ENCODE results near the gene MBD6. TPM values are rescaled to one million over a fixed set of nuclear protein-coding genes. Genes with fewer than 3 reads are reported as not detected.

Gene MBD6
- total RNA-seq, 1 donor: 6.9 TPM

DNA sequence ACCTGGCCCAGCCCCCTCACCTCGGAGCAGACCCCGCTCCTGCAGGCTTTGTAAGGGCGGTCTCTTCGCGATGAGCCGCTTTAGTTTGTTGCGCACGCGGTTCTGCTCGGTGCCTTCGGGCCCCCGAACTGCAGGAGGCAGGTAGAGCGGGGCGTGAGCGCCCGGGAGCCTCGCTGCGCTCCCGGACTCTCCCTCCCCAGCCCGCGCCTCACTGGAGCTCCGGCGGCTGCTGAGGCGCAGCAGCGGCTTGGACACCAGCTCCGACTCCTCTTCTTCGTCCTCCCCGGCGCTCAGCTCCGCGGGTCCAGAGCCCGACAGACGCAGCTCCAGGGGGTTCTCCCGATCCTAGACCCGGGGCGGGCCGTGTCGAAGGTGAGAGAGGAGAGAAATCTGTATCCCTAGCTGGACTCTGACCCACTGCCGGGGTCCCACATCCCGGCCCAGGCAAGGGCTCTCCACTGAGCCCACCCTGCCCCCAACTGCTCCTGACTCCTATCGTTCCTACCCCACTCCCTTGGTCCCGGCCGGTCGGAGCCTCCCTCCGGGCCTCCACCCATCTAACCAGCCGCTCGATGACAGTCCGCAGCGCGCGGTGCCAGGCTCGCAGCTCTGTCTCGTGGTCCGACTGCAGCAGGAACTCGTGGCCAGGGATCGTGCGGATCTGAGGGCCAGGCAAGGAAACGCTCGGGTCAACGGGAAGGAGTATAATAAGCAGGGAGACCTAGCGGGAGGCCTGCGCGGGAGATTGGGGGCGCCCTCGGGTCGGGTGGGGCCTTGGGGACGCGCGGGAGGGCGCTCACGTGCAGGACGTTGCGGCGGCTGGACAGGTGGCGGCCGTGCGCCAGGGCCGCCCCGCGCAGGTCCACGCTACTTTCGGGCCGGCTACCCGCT is 47.1 kb upstream of the MBD6 start:
- H3K4me3 ChIP-seq (ENCODE audit: low read depth, low read length): peak overlapping the region; percentile 32
- DNase-seq (ENCODE audit: low read depth): peak; percentile 39
- TF ChIP-seq, protein P1, sequence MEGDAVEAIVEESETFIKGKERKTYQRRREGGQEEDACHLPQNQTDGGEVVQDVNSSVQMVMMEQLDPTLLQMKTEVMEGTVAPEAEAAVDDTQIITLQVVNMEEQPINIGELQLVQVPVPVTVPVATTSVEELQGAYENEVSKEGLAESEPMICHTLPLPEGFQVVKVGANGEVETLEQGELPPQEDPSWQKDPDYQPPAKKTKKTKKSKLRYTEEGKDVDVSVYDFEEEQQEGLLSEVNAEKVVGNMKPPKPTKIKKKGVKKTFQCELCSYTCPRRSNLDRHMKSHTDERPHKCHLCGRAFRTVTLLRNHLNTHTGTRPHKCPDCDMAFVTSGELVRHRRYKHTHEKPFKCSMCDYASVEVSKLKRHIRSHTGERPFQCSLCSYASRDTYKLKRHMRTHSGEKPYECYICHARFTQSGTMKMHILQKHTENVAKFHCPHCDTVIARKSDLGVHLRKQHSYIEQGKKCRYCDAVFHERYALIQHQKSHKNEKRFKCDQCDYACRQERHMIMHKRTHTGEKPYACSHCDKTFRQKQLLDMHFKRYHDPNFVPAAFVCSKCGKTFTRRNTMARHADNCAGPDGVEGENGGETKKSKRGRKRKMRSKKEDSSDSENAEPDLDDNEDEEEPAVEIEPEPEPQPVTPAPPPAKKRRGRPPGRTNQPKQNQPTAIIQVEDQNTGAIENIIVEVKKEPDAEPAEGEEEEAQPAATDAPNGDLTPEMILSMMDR (IDR thresholded peaks at IDR 0.05; ENCODE audit: insufficient read depth, low read depth, low read length): no peak

DNA sequence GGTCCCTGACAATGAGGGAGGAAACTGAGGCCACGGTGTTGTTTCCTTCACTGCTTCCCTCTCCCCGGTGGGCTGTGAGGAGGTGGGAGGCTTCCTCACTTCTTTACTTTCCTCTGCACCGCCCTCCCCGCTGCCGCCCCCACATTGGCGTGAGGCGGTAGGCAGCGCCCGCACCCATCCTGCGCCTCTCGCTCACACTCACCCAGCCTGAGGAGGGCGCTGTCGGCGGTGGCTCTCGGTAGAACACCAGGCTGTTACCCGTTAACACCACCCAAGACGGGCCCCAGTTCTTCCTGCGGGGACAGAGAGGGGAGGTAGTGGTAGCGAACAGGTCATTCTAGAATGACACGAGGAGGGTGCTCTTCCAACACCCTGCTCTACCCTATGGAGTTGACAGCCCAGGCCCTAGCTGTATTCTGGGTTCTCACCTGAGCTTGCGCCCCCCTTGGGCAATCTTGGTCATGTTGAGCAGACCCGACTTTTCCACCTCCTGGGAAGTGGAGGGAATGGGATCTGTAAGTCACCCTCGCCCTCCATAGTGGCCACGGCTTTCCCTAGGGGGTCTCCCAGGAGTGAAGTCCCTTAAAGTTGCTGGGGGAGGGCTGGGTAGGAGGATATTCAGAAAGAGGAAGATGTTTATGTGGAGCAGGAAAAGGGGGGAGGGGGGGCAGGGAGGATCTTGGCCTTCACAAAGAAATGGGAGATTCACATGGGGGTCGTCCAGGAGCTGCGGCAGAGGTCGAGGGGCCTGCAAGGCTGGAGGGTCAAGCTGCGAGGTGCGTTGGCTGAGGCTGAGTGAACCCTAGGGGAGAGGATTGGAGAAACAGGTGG is 46.2 kb upstream of the MBD6 start:
- no peak overlapping the region for H3K4me3 ChIP-seq (ENCODE audit: low read depth, low read length)
- no peak for DNase-seq (ENCODE audit: low read depth)
- TF ChIP-seq, protein P1 (IDR thresholded peaks at IDR 0.05; ENCODE audit: insufficient read depth, low read depth, low read length): no peak

DNA sequence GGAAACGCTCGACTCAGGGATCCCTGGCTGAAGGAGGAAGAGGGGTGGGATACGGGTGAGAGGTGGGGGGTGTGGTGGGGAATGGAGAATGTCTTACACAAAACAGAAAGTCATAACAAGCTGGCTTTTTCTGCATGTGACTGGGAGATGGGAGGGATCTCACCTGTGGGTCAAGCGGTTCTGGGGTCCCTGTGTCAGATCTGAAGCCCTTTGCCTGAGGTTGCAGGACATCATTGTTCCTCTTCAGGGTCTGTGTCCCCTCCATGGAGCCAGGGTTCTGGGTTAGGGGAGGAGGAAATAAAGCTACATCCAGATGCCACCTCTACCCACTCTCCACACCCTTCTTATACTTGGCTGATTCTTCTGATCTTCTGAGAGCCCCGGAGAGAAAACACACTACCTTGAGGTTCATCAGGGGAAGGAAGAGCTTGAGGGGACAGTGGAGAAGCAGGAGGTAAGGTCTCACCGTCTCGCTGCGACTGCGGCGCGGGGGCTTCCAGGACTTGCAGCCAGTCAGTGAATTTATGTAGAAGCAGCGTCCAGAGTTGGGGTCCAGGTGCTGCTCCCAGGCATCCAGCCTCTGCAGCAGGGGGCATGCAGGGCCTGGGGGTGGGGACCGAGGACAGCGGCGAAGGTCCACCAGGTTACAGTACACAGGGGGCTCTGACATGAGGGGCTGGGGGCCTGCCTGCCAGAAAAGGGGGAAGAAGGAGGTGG is 45.5 kb upstream of the MBD6 start:
- H3K4me3 ChIP-seq (ENCODE audit: low read depth, low read length): no peak overlapping the region
- TF ChIP-seq, protein P1 (IDR thresholded peaks at IDR 0.05; ENCODE audit: insufficient read depth, low read depth, low read length): no peak
- no peak for DNase-seq (ENCODE audit: low read depth)

DNA sequence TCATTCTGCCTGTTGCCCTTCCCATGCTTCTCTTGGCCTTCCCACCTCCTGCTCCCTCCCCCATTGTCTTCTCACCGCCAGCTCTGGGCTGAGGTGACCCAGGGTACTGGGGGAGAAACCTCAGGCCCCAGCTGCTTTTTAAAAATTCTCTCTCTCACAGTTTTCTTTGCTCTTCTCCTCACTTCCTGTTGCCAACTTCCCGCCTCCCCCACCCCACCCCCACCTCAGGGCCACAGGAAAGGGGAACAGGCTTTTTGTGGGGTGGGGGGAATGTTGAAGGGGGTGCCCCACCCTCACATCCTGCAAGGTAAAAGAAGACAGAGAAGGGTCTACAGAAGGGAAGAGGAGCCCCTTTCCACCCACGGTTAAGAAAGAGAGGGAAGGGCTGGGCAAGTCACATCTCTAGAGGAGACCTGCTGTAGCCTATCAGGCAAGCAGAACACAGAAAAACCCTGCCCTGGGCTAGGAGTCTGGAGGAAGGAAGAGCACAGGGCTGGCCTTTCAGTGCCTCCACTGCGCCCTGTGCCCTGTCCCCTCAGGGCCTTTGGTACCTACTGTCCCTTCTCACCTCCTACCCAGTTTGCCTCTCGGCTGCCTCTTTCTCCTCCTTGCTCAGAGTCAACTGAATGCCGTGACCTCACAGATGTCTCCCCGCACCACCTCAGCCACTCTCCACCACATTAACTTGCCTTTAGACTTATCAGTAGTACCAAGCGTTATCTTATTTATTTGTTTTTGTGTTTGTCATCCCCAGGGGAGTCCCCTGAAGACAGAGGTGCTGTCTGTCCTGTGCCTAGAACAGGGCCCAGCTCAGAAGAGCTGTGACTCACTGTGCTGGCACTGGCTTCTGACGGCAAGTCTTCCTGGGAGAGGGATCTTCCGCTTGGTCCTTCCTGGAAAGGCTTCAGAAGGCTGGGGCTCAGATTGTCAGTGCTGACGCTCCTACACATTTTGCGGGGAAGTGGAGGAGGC is 44.6 kb upstream of the MBD6 start:
- peak; percentile 55 for DNase-seq (ENCODE audit: low read depth)
- TF ChIP-seq, protein P1 (IDR thresholded peaks at IDR 0.05; ENCODE audit: insufficient read depth, low read depth, low read length): no peak

DNA sequence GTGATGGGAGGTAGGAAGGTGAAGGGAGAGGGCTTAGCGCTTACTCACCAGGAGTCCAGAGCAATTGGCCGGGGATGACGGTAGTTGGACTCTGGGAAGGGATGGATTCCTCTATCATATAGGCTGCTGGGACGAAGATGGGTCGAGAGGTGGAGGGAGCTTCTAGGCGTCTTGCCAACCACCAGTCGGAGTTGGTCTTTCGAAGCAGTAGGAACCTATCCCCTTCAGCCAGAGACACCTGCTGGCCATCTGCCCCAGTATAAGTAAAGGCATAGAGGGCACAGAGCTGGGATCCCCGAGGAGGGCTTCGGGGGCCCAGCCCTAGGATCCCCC is 43.6 kb upstream of the MBD6 start:
- H3K4me3 ChIP-seq (ENCODE audit: low read depth, low read length): no peak overlapping the region
- TF ChIP-seq, protein P1 (IDR thresholded peaks at IDR 0.05; ENCODE audit: insufficient read depth, low read depth, low read length): no peak
- DNase-seq (ENCODE audit: low read depth): no peak

More for the DNA sequence above, 44.6 kb upstream of the MBD6 start:
- H3K4me3 ChIP-seq (ENCODE audit: low read depth, low read length): no peak overlapping the region
